Kidney glomerular epithelial cell (primary cell): ENCODE measurements around the gene PCDHB12.
"Not testable (repeated sequence)": the region's sequence is repeated elsewhere in the genome, so short reads cannot be mapped to it uniquely, and the experiment has no call there.

Experiments used
- DNase-seq: peaks from one replicate; lab custom pipeline; 2025; lab: John Stamatoyannopoulos, UW

Gene PCDHB12

DNA sequence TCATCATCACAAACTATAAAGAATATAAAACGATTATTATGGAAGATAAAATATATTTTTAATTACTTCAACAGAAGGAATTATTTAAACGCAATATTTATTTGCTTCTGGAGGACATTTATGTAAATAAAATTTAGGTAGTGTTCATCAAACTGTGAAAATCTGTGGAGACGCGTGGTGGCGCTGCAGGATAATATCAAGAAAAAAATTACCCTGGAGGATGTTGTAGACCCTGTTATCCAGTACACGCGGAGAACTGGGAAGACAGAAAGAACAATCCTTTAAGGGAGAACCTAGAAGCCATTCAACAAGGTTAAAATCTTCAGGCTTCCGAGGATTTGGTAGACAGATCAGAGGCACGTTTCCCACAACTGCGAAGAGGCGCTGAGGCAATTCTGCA lies at the start of gene PCDHB12:
Gene PCDHB12 (plus strand): TSS at position 242 of the 400 bp plus-strand sequence. CDS start 189 bp downstream, outside the sequence.
- DNase-seq: no peak

DNA sequence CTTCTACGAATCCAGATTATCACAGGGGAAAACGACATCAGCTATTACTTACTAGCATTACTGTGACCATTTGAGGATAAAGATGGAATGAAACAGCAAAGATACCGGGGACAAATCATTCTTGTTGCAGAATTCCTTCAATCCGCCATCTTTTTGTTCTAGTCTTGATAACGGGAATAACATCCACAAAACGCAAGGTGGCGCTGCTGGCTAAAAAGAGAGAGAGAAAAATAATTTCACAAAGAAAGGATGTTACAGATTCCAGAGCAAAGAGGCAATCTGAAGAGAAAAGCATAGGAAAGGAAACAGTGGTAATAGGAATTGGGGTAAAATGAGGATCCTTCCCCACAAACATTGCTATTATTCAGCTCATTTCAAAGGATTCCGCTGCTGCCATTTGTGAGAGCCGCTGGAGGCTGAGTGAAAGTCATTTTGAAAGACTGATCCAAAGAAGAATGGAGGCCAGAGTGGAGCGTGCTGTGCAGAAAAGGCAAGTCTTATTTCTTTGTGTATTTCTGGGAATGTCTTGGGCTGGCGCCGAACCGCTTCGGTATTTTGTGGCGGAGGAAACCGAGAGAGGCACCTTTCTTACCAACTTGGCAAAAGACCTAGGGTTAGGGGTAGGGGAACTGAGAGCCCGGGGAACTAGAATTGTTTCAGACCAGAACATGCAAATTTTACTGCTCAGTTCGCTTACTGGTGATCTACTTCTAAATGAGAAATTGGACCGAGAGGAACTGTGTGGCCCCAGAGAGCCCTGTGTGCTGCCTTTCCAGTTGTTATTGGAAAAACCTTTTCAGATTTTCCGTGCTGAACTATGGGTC lies 35.9 kb upstream of the PCDHB12 start, which contains the start of gene PCDHB7:
Gene PCDHB7 (plus strand): TSS at position 264 of the 824 bp plus-strand sequence. CDS start 192 bp downstream, at position 456.
- DNase-seq: peak; percentile 22

DNA sequence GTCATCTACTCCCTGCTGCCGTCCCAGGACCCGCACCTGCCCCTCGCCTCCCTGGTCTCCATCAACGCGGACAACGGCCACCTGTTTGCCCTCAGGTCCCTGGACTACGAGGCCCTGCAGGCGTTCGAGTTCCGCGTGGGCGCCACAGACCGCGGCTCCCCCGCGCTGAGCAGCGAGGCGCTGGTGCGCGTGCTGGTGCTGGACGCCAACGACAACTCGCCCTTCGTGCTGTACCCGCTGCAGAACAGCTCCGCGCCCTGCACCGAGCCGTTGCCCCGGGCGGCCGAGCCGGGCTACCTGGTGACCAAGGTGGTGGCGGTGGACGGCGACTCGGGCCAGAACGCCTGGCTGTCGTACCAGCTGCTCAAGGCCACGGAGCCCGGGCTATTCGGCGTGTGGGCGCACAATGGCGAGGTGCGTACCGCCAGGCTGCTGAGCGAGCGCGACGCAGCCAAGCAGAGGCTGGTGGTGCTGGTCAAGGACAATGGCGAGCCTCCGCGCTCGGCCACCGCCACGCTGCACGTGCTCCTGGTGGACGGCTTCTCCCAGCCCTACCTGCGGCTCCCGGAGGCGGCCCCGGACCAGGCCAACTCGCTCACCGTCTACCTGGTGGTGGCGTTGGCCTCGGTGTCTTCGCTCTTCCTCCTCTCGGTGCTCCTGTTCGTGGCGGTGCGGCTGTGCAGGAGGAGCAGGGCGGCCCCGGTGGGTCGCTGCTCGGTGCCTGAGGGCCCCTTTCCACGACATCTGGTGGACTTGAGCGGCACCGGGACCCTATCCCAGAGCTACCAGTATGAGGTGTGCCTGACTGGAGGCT lies 34.0 kb upstream of the PCDHB12 start:
- DNase-seq: not testable (repeated sequence)

DNA sequence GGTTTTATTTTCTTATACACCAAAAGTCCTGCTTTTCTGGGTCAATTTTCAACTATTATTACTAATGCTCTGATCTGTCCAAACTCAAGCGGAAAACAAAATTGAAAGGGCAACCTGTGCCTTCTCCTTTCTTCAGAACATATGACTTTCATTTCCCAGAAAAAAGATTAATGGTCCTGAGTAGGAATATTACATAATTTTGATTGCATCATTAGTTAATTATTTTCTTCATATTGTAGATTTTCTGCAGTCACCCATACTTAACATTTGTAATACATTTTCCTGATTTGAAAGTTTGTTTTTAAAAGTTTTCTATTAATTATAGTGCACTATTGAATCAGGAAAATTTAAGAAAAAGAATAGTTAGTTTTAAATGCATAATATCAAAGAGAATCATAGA lies 32.6 kb upstream of the PCDHB12 start:
- DNase-seq: no peak

DNA sequence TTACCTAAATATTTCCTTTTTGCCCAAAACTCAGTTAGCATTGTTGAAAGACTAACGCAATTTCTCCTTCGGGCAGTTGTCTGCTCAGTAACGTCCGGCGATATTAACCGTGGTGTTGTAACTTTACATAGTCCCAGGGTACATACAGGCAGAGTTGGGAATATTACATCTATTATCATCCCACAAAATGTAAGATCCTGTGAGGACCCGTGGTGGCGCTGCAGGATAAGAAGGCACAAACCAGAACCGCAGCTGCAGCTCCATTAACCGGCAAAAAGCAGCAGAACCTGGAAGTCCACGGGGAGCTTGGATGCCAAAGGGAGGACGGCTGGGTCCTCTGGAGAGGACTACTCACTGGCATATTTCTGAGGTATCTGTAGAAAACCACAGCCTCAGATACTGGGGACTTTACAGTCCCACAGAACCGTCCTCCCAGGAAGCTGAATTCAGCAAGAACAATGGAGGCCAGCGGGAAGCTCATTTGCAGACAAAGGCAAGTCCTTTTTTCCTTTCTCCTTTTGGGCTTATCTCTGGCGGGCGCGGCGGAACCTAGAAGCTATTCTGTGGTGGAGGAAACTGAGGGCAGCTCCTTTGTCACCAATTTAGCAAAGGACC lies 30.8 kb upstream of the PCDHB12 start, which contains the start of gene PCDHB8:
Gene PCDHB8 (plus strand): TSS at position 214 of the 615 bp plus-strand sequence. CDS start 245 bp downstream, at position 459.
- DNase-seq: not testable (repeated sequence)

DNA sequence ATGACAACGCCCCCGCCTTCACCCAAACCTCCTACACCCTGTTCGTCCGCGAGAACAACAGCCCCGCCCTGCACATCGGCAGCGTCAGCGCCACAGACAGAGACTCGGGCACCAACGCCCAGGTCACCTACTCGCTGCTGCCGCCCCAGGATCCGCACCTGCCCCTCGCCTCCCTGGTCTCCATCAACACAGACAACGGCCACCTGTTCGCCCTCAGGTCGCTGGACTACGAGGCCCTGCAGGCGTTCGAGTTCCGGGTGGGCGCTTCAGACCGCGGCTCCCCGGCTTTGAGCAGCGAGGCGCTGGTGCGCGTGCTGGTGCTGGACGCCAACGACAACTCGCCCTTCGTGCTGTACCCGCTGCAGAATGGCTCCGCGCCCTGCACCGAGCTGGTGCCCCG lies 29.1 kb upstream of the PCDHB12 start:
- not testable (repeated sequence) for DNase-seq

DNA sequence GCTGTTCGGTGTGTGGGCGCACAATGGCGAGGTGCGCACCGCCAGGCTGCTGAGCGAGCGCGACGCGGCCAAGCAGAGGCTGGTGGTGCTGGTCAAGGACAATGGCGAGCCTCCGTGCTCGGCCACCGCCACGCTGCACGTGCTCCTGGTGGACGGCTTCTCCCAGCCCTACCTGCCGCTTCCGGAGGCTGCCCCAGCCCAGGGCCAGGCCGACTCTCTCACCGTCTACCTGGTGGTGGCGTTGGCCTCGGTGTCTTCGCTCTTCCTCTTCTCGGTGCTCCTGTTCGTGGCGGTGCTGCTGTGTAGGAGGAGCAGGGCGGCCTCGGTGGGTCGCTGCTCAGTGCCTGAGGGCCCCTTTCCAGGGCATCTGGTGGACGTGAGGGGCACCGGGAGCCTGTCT lies 28.6 kb upstream of the PCDHB12 start:
- not testable (repeated sequence) for DNase-seq

DNA sequence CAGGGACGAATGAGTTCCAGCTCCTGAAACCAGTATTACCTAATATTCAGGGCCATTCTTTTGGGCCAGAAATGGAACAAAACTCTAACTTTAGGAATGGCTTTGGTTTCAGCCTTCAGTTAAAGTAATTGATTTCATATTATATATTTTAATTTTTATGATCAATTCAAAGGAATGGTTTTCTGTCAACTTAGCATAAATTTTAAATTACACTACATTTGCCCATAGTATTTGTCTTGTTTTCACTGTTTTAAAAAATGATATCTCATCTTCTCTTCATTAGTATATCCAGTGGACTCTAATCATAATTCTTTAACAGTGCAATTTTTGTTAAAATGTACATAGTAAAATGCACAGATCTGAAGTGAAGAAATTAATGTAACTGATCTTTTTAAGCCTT lies 28.2 kb upstream of the PCDHB12 start:
- DNase-seq: no peak

DNA sequence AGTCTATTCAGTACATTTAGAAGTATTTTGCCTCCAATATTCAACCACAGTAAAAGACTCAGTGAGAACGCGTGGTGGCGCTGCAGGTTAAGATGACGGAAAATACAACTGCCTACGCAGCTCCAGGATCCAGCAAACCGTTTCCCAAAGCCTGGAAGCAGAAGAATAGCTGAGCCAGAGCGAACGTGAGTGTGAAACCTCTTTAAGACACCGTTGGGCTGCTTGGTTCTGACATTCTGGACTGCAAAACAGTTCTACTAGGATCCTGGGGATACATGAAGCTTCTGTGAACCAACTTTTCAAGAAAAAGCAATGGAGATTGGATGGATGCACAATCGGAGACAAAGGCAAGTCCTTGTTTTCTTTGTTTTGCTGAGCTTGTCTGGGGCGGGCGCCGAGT lies 26.3 kb upstream of the PCDHB12 start, which contains the start of gene PCDHB16:
Gene PCDHB16 (plus strand): TSS at position 140 of the 400 bp plus-strand sequence. CDS start 173 bp downstream, at position 313.
- peak; percentile 23 for DNase-seq

DNA sequence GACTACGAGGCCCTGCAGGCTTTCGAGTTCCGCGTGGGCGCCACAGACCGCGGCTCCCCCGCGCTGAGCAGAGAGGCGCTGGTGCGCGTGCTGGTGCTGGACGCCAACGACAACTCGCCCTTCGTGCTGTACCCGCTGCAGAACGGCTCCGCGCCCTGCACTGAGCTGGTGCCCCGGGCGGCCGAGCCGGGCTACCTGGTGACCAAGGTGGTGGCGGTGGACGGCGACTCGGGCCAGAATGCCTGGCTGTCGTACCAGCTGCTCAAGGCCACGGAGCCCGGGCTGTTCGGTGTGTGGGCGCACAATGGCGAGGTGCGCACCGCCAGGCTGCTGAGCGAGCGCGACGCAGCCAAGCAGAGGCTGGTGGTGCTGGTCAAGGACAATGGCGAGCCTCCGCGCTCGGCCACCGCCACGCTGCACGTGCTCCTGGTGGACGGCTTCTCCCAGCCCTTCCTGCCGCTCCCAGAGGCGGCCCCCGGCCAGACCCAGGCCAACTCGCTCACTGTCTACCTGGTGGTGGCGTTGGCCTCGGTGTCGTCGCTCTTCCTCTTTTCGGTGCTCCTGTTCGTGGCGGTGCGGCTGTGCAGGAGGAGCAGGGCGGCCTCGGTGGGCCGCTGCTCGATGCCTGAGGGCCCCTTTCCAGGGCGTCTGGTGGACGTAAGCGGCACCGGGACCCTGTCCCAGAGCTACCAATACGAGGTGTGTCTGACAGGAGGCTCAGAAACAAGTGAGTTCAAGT lies 24.2 kb upstream of the PCDHB12 start:
- not testable (repeated sequence) for DNase-seq

DNA sequence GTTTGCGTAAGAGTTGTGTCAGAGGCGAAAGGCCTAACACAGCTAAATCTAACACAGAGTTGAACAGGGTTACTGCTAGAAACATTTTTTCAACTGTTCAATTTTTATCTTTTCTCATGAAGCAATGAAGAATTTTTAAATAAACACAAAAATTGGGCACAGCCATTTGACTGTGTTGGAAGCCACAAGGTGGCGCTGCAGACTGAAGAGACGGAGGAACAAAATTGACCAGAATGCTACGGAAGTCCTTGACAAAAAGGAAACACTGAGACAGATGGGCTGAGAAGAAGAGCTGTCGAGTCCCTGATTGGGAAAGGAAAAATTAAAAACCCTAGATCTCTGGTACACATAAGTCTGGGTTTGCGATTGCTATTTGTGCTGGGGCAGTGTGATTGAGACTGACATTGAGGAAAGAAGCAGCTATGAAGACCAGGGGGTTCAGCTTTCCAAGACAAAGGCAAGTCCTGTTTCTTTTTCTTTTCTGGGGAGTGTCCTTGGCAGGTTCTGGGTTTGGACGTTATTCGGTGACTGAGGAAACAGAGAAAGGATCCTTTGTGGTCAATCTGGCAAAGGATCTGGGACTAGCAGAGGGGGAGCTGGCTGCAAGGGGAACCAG lies 21.5 kb upstream of the PCDHB12 start, which contains the start of gene PCDHB9:
Gene PCDHB9 (plus strand): TSS at position 265 of the 616 bp plus-strand sequence. CDS start 158 bp downstream, at position 423.
- DNase-seq: peak; percentile 6

DNA sequence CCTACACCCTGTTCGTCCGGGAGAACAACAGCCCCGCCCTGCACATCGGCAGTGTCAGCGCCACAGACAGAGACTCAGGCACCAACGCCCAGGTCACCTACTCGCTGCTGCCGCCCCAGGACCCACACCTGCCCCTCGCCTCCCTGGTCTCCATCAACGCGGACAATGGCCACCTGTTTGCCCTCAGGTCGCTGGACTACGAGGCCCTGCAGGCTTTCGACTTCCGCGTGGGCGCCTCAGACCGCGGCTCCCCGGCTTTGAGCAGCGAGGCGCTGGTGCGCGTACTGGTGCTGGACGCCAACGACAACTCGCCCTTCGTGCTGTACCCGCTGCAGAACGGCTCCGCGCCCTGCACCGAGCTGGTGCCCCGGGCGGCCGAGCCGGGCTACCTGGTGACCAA lies 19.8 kb upstream of the PCDHB12 start:
- not testable (repeated sequence) for DNase-seq

DNA sequence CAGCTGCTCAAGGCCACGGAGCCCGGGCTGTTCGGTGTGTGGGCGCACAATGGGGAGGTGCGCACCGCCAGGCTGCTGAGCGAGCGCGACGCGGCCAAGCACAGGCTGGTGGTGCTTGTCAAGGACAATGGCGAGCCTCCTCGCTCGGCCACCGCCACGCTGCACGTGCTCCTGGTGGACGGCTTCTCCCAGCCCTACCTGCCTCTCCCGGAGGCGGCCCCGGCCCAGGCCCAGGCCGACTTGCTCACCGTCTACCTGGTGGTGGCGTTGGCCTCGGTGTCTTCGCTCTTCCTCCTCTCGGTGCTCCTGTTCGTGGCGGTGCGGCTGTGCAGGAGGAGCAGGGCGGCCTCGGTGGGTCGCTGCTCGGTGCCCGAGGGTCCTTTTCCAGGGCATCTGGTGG lies 19.4 kb upstream of the PCDHB12 start:
- not testable (repeated sequence) for DNase-seq

DNA sequence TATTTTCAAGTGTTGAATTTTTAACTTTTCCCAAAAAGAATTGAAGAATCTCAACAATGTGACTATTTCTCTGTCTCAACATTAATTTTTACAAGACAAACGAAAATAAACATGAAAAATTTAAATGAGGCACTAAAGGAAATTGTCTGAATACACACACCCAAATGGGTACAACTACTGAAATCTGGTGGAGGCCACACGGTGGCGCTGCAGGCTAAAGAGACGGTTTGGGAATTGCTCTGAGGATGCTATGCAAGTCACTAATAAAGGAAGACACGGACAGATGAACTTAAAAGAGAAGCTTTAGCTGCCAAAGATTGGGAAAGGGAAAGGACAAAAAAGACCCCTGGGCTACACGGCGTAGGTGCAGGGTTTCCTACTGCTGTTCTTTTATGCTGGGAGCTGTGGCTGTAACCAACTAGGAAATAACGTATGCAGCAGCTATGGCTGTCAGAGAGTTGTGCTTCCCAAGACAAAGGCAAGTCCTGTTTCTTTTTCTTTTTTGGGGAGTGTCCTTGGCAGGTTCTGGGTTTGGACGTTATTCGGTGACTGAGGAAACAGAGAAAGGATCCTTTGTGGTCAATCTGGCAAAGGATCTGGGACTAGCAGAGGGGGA lies 16.3 kb upstream of the PCDHB12 start, which contains the start of gene PCDHB10:
Gene PCDHB10 (plus strand): TSS at position 244 of the 616 bp plus-strand sequence. CDS start 200 bp downstream, at position 444.
- peak; percentile 19 for DNase-seq

DNA sequence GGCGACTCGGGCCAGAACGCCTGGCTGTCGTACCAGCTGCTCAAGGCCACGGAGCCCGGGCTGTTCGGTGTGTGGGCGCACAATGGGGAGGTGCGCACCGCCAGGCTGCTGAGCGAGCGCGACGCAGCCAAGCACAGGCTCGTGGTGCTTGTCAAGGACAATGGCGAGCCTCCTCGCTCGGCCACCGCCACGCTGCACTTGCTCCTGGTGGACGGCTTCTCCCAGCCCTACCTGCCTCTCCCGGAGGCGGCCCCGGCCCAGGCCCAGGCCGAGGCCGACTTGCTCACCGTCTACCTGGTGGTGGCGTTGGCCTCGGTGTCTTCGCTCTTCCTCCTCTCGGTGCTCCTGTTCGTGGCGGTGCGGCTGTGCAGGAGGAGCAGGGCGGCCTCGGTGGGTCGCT lies 14.2 kb upstream of the PCDHB12 start:
- DNase-seq: not testable (repeated sequence)

DNA sequence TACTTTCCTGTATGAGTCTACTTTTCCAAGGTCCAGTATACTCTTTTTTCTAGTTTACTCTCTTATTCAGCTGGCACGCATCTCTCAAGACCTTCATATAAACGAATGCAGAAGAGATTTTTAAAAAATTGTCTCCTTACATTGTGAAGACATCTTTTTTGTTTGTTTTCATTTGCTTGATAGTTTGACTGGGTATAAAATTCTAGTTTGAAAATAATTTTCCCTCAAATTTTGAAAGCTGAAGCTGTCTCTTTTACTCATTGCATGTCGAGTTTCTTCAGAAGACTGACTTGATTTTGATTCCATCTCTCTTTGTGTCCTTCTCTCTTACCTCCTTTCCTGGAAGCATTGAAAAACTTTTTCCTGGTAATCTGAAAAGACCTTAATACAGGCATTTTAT lies 12.2 kb upstream of the PCDHB12 start:
- DNase-seq: no peak

DNA sequence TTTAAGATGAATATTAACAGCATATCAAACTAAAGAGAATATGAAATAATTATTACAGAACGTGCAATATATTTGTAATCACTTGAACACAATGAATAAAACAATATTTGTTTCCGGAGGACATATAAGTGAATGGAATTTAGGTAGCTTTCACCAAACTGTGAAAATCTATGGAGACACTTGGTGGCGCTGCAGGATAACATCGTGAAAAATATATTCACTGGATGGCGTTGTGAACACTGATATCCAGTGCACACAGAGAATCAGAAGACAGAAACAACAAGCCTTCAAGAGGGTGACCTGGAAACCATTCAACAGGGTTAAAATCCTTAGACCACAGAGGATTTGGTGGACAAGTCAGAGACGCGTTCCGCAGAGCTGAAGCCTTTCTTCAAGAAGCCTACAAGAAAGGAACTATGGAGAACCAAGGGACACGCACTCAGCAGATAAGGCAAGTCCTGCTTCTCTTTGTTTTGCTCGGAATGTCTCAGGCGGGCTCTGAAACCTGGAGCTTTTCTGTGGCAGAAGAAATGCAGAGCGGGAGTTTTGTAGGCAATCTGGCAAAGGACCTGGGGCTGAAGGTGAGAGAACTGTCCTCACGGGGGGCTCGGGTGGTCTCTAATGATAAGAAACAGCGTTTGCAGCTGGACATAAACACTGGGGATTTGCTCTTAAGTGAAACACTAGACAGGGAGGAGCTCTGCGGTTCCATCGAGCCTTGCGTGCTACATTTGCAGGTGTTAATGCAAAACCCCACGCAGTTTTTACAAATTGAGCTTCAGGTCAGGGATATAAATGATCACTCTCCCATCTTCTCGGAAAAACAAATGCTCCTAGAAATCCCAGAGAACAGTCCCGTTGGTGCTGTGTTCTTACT lies 8.9 kb upstream of the PCDHB12 start, which contains the start of gene PCDHB11:
Gene PCDHB11 (plus strand): TSS at position 269 of the 877 bp plus-strand sequence. CDS start 148 bp downstream, at position 417.
- DNase-seq: no peak

DNA sequence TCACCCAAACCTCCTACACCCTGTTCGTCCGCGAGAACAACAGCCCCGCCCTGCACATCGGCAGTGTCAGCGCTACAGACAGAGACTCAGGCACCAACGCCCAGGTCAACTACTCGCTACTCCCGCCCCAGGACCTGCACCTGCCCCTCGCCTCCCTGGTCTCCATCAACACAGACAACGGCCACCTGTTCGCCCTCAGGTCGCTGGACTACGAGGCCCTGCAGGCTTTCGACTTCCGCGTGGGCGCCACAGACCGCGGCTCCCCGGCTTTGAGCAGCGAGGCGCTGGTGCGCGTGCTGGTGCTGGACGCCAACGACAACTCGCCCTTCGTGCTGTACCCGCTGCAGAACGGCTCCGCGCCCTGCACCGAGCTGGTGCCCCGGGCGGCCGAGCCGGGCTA lies 7.4 kb upstream of the PCDHB12 start:
- not testable (repeated sequence) for DNase-seq

DNA sequence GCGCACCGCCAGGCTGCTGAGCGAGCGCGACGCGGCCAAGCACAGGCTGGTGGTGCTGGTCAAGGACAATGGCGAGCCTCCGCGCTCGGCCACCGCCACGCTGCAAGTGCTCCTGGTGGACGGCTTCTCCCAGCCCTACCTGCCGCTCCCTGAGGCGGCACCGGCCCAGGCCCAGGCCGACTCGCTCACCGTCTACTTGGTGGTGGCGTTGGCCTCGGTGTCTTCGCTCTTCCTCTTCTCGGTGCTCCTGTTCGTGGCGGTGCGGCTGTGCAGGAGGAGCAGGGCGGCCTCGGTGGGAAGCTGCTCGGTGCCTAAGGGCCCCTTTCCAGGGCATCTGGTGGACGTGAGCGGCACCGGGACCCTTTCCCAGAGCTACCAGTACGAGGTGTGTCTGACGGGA lies 6.9 kb upstream of the PCDHB12 start:
- DNase-seq: not testable (repeated sequence)
